ENCODE results near the gene TIMM21. TPM values are rescaled to one million over a fixed set of nuclear protein-coding genes. Genes with fewer than 3 reads are reported as not detected.

TIMM21 gene
- total and polyA plus RNA-seq, 2 of the 13 experiments (the other 11 are each of a cell fraction or from before 2014, with no cell fraction given) = 29.6 to 62.3 TPM

- TF ChIP-seq ZBED4 (CRISPR knock-in tag; IDR thresholded peaks at IDR 0.05; ENCODE audit: borderline replicate concordance) = no peak; the same call in 1 of the 2 replicates
- TF ChIP-seq MAF1 (CRISPR knock-in tag; IDR thresholded peaks at IDR 0.05; ENCODE audit: borderline replicate concordance) = peak; percentile 81; the same call in 1 of the 2 replicates
- no peak for TF ChIP-seq ZNF354B (CRISPR knock-in tag; IDR thresholded peaks at IDR 0.05)
- TF ChIP-seq ZBTB7A (CRISPR knock-in tag; IDR thresholded peaks at IDR 0.05) = no peak
- 0 out of 2 replicates have a peak, but pooled peaks have one; percentile 12 for TF ChIP-seq ZNF251 (CRISPR knock-in tag; IDR thresholded peaks at IDR 0.05)
- TF ChIP-seq ZNF18 (CRISPR knock-in tag; IDR thresholded peaks at IDR 0.05; ENCODE audit: insufficient replicate concordance) = peak; percentile 66
- TF ChIP-seq IRF2 (CRISPR knock-in tag; IDR thresholded peaks at IDR 0.05) = peak; percentile 61
- TF ChIP-seq ZSCAN9 (CRISPR knock-in tag; IDR thresholded peaks at IDR 0.05; ENCODE audit: borderline replicate concordance) = 0 out of 2 replicates have a peak, but pooled peaks have one; percentile 69
- no peak for TF ChIP-seq ATF6 (CRISPR knock-in tag; conservative IDR thresholded peaks at IDR 0.05)
- no peak for TF ChIP-seq ARNT (IDR thresholded peaks at IDR 0.05)
- TF ChIP-seq ZNF331 (CRISPR knock-in tag; IDR thresholded peaks at IDR 0.05) = peak; percentile 60; the same call in 1 of the 2 replicates
- TF ChIP-seq BRCA1 (CRISPR knock-in tag; IDR thresholded peaks at IDR 0.05) = peak; percentile 80
- TF ChIP-seq E2F1 (CRISPR knock-in tag; IDR thresholded peaks at IDR 0.05) = peak; percentile 89
- TF ChIP-seq MYC (CRISPR knock-in tag; IDR thresholded peaks at IDR 0.05; ENCODE audit: borderline replicate concordance) = no peak; the same call in 1 of the 2 replicates
- peak; percentile 34; the same call in 1 of the 2 replicates for TF ChIP-seq MNT (IDR thresholded peaks at IDR 0.05)
- TF ChIP-seq ZNF276 (CRISPR knock-in tag; IDR thresholded peaks at IDR 0.05; ENCODE audit: low read depth) = peak; percentile 88; the same call in 1 of the 2 replicates
These were observed at the start of gene TIMM21, which contains the start of gene FBXO15 (continued) for GRCh38 chr18:74147779-74148542.

All from HepG2 (cell line).